ENCODE measurements around the gene PCDHB14. TPM values are rescaled to one million over a fixed set of nuclear protein-coding genes. Genes with fewer than 3 reads are reported as not detected.
"Not testable (repeated sequence)": the region's sequence is repeated elsewhere in the genome, so short reads cannot be mapped to it uniquely, and the experiment has no call there.

The PCDHB14 gene
- total RNA-seq, 1 experiment from 2014 or later, result 1.5 TPM

- DNase-seq (ENCODE audit: low read depth), result not testable (repeated sequence)
Measured at GRCh38 chr5:141210281-141210680, 12.9 kb upstream of the PCDHB14 start.

- DNase-seq (ENCODE audit: low read depth), result not testable (repeated sequence)
Measured at GRCh38 chr5:141210849-141211248, 12.3 kb upstream of the PCDHB14 start.

GRCh38 chr5:141213656-141214339 lies 9.3 kb upstream of the PCDHB14 start, which contains the start of gene PCDHB13:
TSS of gene PCDHB13 (plus strand) at chr5:141213919. CDS start at chr5:141214124, 205 bp downstream.
- peak; percentile 72 for DNase-seq (ENCODE audit: low read depth)

GRCh38 chr5:141214583-141214982 lies 8.6 kb upstream of the PCDHB14 start:
- not testable (repeated sequence) for DNase-seq (ENCODE audit: low read depth)

GRCh38 chr5:141215504-141215903 lies 7.6 kb upstream of the PCDHB14 start:
- not testable (repeated sequence) for DNase-seq (ENCODE audit: low read depth)

- DNase-seq (ENCODE audit: low read depth), result not testable (repeated sequence)
Measured at GRCh38 chr5:141216035-141216434, 7.1 kb upstream of the PCDHB14 start.

- DNase-seq (ENCODE audit: low read depth), result not testable (repeated sequence)
Measured at GRCh38 chr5:141224844-141225243, 1.7 kb downstream of the PCDHB14 start.

- DNase-seq (ENCODE audit: low read depth), result not testable (repeated sequence)
Measured at GRCh38 chr5:141225421-141225820, 2.3 kb downstream of the PCDHB14 start.

GRCh38 chr5:141234109-141234667 lies 11.0 kb downstream of the PCDHB14 start:
- peak; percentile 39 for DNase-seq (ENCODE audit: low read depth)

GRCh38 chr5:141235922-141236321 lies 12.8 kb downstream of the PCDHB14 start:
- DNase-seq (ENCODE audit: low read depth), result not testable (repeated sequence)

GRCh38 chr5:141236516-141237313 lies 13.6 kb downstream of the PCDHB14 start:
- DNase-seq (ENCODE audit: low read depth), result no peak

GRCh38 chr5:141241496-141241895 lies 18.4 kb downstream of the PCDHB14 start:
- DNase-seq (ENCODE audit: low read depth), result no peak

- peak; percentile 43 for DNase-seq (ENCODE audit: low read depth)
Measured at GRCh38 chr5:141245250-141245717, 22.1 kb downstream of the PCDHB14 start, which contains the start of gene PCDHB15. TSS of gene PCDHB15 (plus strand) at chr5:141245395. CDS start at chr5:141245579, 184 bp downstream.

- DNase-seq (ENCODE audit: low read depth), result not testable (repeated sequence)
Measured at GRCh38 chr5:141246971-141247370, 23.8 kb downstream of the PCDHB14 start.

GRCh38 chr5:141247434-141247833 lies 24.3 kb downstream of the PCDHB14 start:
- not testable (repeated sequence) for DNase-seq (ENCODE audit: low read depth)

- no peak for DNase-seq (ENCODE audit: low read depth)
Measured at GRCh38 chr5:141250576-141250975, 27.4 kb downstream of the PCDHB14 start.

- DNase-seq (ENCODE audit: low read depth), result no peak
Measured at GRCh38 chr5:141258464-141258863, 35.3 kb downstream of the PCDHB14 start.

- no peak for DNase-seq (ENCODE audit: low read depth)
Measured at GRCh38 chr5:141258948-141259347, 35.8 kb downstream of the PCDHB14 start.

GRCh38 chr5:141260458-141261237 lies 37.5 kb downstream of the PCDHB14 start:
- DNase-seq (ENCODE audit: low read depth), result no peak

GRCh38 chr5:141261238-141261546 lies 38.0 kb downstream of the PCDHB14 start:
- no peak for DNase-seq (ENCODE audit: low read depth)

- DNase-seq (ENCODE audit: low read depth), result no peak
Measured at GRCh38 chr5:141269195-141269594, 46.1 kb downstream of the PCDHB14 start.

GRCh38 chr5:141272906-141273305 lies 49.8 kb downstream of the PCDHB14 start:
- no peak for DNase-seq (ENCODE audit: low read depth)
